Glutamatergic neuron (in vitro differentiated cells): ENCODE results near the gene CMPK2. TPM values are rescaled to one million over a fixed set of nuclear protein-coding genes. Genes with fewer than 3 reads are reported as not detected.

Source experiments
- DNase-seq: peaks from one replicate; pipeline ENCODE4 v3.0.0; 2022
- H3K27ac Mint-ChIP-seq: one replicate; pipeline ENCODE4 v1.8.0; 2020; ENCODE audit warnings: mild to moderate bottlenecking, mixed read lengths, inconsistent platforms; ENCODE audit not compliant: unreplicated experiment
- H3K27me3 Mint-ChIP-seq: one replicate; pipeline ENCODE4 v1.8.0; 2020; ENCODE audit warnings: mild to moderate bottlenecking, moderate library complexity, mixed read lengths, inconsistent platforms; ENCODE audit not compliant: unreplicated experiment
- H3K36me3 Mint-ChIP-seq: one replicate; pipeline ENCODE4 v1.8.0; 2020; ENCODE audit warnings: mild to moderate bottlenecking, mixed read lengths, inconsistent platforms; ENCODE audit not compliant: unreplicated experiment
- H3K4me1 Mint-ChIP-seq: one replicate; pipeline ENCODE4 v1.8.0; 2020; ENCODE audit warnings: mild to moderate bottlenecking, low read depth, mixed read lengths, inconsistent platforms; ENCODE audit not compliant: unreplicated experiment
- H3K4me3 Mint-ChIP-seq: one replicate; pipeline ENCODE4 v1.8.0; 2020; ENCODE audit warnings: mild to moderate bottlenecking, mixed read lengths, inconsistent platforms; ENCODE audit not compliant: unreplicated experiment
- H3K9me3 Mint-ChIP-seq: one replicate; pipeline ENCODE4 v1.8.0; 2020; ENCODE audit warnings: mild to moderate bottlenecking, moderate library complexity, mixed read lengths, inconsistent platforms; ENCODE audit not compliant: unreplicated experiment
- total RNA-seq: library from RNA; stranded (reverse); fragmentation: NEBNext Ultra II Directional; extraction: Animal tissue kit (Norgen Biotek cat#: 25700); gene quantifications from one replicate; pipeline ENCODE4 v1.2.1, GENCODE V29; 2021; ENCODE audit not compliant: unreplicated experiment
- TF ChIP-seq, protein P1 (sequence below): fragments of 200-600 bp; sonication (generic); IDR thresholded peaks from one replicate; pipeline ENCODE4 v1.5.0; 2021; ENCODE audit not compliant: partially characterized antibody, unreplicated experiment

Gene CMPK2
- total RNA-seq, 1 donor from 2014 or later: 0.81 TPM

DNA sequence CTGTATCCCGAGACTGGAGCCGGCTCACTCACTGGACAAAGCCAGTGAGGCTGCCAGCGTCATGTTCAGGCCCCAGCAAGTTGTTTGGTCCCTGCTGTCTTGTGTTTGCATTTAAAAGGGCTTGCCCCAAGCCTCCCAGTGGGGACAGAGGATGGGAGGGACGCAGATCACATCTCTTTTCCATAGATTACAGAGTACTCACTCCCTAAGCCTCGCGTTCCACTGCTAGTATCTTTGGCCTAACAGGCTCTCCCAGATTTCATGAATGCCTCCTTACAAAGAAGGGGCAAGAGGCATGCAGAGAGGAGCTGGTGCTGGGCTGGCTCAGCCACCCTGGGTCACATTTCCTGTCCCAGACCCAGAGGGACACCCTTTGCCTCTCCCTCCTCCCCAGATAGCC, 59.1 kb downstream of the CMPK2 start:
- Mint-ChIP-seq H3K4me3 (no peak overlapping the region), H3K4me1 (peaks cover 12% of the 10 kb centered on the region), H3K36me3 (no peaks in the 10 kb centered on the region), H3K27ac (no peak overlapping the region), H3K27me3 (peaks cover 2% of the 10 kb centered on the region), H3K9me3 (peaks cover 3% of the 10 kb centered on the region)
- no peak for DNase-seq
- TF ChIP-seq, protein P1, sequence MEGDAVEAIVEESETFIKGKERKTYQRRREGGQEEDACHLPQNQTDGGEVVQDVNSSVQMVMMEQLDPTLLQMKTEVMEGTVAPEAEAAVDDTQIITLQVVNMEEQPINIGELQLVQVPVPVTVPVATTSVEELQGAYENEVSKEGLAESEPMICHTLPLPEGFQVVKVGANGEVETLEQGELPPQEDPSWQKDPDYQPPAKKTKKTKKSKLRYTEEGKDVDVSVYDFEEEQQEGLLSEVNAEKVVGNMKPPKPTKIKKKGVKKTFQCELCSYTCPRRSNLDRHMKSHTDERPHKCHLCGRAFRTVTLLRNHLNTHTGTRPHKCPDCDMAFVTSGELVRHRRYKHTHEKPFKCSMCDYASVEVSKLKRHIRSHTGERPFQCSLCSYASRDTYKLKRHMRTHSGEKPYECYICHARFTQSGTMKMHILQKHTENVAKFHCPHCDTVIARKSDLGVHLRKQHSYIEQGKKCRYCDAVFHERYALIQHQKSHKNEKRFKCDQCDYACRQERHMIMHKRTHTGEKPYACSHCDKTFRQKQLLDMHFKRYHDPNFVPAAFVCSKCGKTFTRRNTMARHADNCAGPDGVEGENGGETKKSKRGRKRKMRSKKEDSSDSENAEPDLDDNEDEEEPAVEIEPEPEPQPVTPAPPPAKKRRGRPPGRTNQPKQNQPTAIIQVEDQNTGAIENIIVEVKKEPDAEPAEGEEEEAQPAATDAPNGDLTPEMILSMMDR: no peak

DNA sequence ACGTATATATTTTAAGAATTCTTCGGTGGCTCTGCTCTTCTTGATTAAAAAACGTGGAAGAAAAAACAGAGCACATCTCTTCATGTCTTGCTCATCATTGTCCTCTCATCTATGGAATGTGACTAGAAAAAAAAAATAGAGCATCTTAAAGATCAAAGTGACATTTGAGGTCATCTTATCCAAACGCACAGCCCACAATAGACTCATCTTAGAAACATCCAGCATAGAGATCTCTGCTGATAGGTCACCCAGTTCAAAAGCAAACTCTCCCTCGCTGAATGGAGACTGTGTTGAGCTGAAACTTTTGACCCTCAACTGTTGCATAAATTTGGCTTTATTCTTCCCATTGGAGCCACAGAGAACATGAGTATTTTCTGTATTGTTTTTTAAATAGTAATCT, 65.2 kb downstream of the CMPK2 start:
- Mint-ChIP-seq H3K4me1 (no peaks in the 10 kb centered on the region), H3K9me3 (no peaks in the 10 kb centered on the region), H3K4me3 (no peak overlapping the region), H3K27me3 (peaks cover 2% of the 10 kb centered on the region), H3K27ac (no peak overlapping the region), H3K36me3 (no peaks in the 10 kb centered on the region)
- TF ChIP-seq, protein P1: no peak
- DNase-seq: no peak

Other genes starting within 250 kb of the CMPK2 start
- not detected for gene RSAD2, start 11.9 kb upstream of the CMPK2 start, total RNA-seq
- gene RNF144A, start 51.5 kb upstream of the CMPK2 start, total RNA-seq: 40.2 TPM